ENCODE results near the gene ESRRA. TPM values are rescaled to one million over a fixed set of nuclear protein-coding genes. Genes with fewer than 3 reads are reported as not detected.

The ESRRA gene
- total and polyA plus RNA-seq, 2 of the 13 experiments (the other 11 are each of a cell fraction or from before 2014, with no cell fraction given) = 18.1 to 36.3 TPM

DNA sequence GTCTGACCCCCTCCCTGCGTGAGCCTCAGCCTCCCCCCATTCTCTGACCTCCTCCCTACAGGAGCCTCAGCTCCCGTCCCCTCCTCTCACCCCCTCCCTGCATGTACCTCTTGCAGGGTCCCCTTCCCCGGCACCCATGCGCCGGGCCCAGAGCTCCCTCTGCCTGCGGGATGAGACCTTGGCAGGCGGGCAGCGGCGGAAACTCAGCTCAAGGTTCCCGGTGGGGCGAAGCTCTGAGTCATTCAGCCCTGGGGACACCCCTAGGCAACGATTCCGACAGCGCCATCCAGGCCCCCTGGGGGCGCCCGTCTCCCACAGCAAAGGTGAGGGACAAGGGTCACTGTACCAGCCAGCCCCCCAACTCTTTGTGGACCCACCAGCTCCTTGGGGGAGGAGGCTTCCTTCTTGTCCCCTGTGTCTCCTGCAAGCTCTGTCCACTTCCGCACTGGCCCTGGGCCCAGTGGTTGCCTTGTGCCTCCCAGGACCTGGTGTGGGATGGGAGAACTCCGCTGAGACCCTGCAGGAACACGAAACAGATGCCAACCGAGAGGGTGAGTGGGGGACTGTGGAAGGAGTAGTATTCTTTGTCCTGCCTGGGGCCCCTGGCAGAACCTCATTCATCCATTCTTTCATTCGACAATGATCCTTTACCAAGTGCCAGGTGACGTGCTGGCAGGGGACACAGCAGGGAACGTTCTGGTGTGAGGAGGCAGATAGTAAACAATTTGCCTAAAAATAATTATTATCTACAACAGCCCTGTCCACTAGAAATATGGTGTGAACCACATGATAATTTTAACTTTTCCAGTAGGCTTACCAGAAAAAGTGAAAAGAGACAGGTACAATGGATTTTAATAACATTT, 50.0 kb downstream of the ESRRA start (continued):
- TF ChIP-seq, protein P1, sequence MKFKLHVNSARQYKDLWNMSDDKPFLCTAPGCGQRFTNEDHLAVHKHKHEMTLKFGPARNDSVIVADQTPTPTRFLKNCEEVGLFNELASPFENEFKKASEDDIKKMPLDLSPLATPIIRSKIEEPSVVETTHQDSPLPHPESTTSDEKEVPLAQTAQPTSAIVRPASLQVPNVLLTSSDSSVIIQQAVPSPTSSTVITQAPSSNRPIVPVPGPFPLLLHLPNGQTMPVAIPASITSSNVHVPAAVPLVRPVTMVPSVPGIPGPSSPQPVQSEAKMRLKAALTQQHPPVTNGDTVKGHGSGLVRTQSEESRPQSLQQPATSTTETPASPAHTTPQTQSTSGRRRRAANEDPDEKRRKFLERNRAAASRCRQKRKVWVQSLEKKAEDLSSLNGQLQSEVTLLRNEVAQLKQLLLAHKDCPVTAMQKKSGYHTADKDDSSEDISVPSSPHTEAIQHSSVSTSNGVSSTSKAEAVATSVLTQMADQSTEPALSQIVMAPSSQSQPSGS (CRISPR knock-in tag; IDR thresholded peaks at IDR 0.05) = peak; percentile 49
- TF ChIP-seq, protein P2, sequence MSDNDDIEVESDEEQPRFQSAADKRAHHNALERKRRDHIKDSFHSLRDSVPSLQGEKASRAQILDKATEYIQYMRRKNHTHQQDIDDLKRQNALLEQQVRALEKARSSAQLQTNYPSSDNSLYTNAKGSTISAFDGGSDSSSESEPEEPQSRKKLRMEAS (IDR thresholded peaks at IDR 0.05) = peak; percentile 51; the same call in 1 of the 2 replicates
- no peak for TF ChIP-seq SKI (IDR thresholded peaks at IDR 0.05; ENCODE audit: partially characterized antibody)
- no peak; the same call in 1 of the 2 replicates for TF ChIP-seq ZSCAN21 (CRISPR knock-in tag; IDR thresholded peaks at IDR 0.05; ENCODE audit: borderline replicate concordance)
- TF ChIP-seq ZNF720 (CRISPR knock-in tag; IDR thresholded peaks at IDR 0.05) = no peak
- TF ChIP-seq ELF1 (CRISPR knock-in tag; IDR thresholded peaks at IDR 0.05) = peak; percentile 74
- 0 out of 2 replicates have a peak, but pooled peaks have one; percentile 31 for TF ChIP-seq KLF11 (CRISPR knock-in tag; IDR thresholded peaks at IDR 0.05)
- no peak for TF ChIP-seq ZNF367 (CRISPR knock-in tag; IDR thresholded peaks at IDR 0.05; ENCODE audit: borderline replicate concordance)
- TF ChIP-seq, protein P3, sequence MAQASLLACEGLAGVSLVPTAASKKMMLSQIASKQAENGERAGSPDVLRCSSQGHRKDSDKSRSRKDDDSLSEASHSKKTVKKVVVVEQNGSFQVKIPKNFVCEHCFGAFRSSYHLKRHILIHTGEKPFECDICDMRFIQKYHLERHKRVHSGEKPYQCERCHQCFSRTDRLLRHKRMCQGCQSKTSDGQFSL (CRISPR knock-in tag; IDR thresholded peaks at IDR 0.05) = 0 out of 2 replicates have a peak, but pooled peaks have one; percentile 24
- TF ChIP-seq ZNF775 (CRISPR knock-in tag; IDR thresholded peaks at IDR 0.05; ENCODE audit: borderline replicate concordance) = no peak
- peak; percentile 66 for TF ChIP-seq TAF15 (IDR thresholded peaks at IDR 0.05; ENCODE audit: low read depth, low read length, poor library complexity, severe bottlenecking)
- no peak for TF ChIP-seq MAF1 (CRISPR knock-in tag; IDR thresholded peaks at IDR 0.05; ENCODE audit: borderline replicate concordance)
- no peak for TF ChIP-seq CEBPB (IDR thresholded peaks at IDR 0.05; ENCODE audit: borderline replicate concordance, low read depth, low read length)
- no peak for TF ChIP-seq IKZF1 (IDR thresholded peaks at IDR 0.05)
- TF ChIP-seq ZNF253 (CRISPR knock-in tag; IDR thresholded peaks at IDR 0.05; ENCODE audit: borderline replicate concordance) = no peak
- TF ChIP-seq, protein P4, sequence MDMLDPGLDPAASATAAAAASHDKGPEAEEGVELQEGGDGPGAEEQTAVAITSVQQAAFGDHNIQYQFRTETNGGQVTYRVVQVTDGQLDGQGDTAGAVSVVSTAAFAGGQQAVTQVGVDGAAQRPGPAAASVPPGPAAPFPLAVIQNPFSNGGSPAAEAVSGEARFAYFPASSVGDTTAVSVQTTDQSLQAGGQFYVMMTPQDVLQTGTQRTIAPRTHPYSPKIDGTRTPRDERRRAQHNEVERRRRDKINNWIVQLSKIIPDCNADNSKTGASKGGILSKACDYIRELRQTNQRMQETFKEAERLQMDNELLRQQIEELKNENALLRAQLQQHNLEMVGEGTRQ (IDR thresholded peaks at IDR 0.05; ENCODE audit: low read depth, low read length) = no peak
- TF ChIP-seq, protein P4 (CRISPR knock-in tag; IDR thresholded peaks at IDR 0.05; ENCODE audit: borderline replicate concordance) = no peak
- TF ChIP-seq, protein P5, sequence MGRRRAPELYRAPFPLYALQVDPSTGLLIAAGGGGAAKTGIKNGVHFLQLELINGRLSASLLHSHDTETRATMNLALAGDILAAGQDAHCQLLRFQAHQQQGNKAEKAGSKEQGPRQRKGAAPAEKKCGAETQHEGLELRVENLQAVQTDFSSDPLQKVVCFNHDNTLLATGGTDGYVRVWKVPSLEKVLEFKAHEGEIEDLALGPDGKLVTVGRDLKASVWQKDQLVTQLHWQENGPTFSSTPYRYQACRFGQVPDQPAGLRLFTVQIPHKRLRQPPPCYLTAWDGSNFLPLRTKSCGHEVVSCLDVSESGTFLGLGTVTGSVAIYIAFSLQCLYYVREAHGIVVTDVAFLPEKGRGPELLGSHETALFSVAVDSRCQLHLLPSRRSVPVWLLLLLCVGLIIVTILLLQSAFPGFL (CRISPR knock-in tag; IDR thresholded peaks at IDR 0.05) = no peak
- TF ChIP-seq ESRRA (CRISPR knock-in tag; IDR thresholded peaks at IDR 0.05; ENCODE audit: low read depth) = 0 out of 2 replicates have a peak, but pooled peaks have one; percentile 35
- TF ChIP-seq ARNT2 (CRISPR knock-in tag; IDR thresholded peaks at IDR 0.05; ENCODE audit: low read depth) = 0 out of 2 replicates have a peak, but pooled peaks have one; percentile 35
- no peak for TF ChIP-seq HCFC1 (IDR thresholded peaks at IDR 0.05; ENCODE audit: low read depth, low read length)
- TF ChIP-seq SOX6 (IDR thresholded peaks at IDR 0.05) = no peak
- TF ChIP-seq SOX6 (CRISPR knock-in tag; IDR thresholded peaks at IDR 0.05) = 0 out of 2 replicates have a peak, but pooled peaks have one; percentile 27
- TF ChIP-seq, protein P6, sequence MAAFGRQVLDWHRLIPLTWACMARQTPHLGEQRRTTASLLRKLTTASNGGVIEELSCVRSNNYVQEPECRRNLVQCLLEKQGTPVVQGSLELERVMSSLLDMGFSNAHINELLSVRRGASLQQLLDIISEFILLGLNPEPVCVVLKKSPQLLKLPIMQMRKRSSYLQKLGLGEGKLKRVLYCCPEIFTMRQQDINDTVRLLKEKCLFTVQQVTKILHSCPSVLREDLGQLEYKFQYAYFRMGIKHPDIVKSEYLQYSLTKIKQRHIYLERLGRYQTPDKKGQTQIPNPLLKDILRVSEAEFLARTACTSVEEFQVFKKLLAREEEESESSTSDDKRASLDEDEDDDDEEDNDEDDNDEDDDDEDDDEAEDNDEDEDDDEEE (CRISPR knock-in tag; IDR thresholded peaks at IDR 0.05) = 0 out of 2 replicates have a peak, but pooled peaks have one; percentile 31
